ENCODE measurements around the gene GRIN2A.

GRIN2A gene

GRCh38 chr16:10130538-10130937 is 51.7 kb downstream of the GRIN2A start:
- no peak for DNase-seq (ENCODE audit: low spot score)

DNA sequence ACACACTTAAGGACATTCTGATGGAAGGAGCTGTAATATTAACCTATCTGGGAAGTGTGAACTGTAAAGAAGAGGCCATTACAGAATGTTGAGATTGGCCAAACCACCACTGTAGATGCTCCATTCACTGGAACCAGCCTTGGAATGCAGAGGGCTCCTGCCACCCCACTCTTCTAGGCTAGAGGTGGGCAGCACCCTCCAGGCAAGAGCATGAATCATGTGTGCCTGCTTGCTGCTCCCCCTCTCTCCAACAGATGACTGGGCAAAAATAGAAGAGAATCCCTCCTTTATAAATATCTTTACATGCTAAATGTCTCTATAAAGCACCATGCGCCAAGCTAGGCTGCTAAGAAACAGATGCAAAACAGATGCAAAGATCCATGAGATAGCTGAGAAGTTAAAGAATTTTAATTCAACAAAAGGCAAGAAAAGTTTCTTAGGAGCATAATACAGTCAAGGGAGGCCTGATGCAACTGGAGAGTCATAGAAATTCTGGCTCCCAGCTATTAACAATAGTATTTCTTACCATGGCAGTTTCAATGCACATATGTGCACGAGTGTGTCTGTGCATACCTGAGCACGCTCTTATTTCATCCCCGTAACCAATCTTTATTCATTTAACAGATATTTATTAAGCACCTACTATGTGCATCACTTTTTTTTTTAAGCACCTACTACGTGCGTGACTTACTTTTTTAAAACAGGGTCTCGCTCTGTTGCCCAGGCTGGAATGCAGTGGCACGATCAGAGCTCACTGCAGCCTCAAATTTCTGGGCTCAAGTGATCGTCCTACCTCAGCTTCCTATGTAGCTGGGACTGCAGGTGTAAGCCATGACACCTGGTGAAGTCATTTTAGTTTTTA is 53.6 kb downstream of the GRIN2A start:
- DNase-seq (ENCODE audit: low spot score): no peak

DNA sequence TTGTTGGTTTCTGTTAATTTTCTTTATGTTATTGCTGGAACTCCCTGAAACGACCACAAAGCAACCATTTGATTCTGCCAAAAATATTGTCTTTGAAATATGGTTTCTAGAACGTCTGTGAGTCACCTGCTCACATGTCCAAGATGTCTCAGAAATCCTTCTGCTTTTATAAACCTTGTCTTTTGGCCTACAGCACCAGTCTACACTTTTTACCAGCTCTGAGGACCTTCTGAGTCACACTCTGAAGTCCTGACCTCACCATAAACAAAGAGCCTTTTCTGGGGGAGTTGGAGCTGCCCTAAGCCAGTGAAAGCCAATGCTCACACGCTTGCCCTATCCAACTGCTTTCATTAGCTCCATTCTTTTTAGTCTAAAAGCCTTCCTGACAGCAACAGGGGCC is 55.5 kb downstream of the GRIN2A start:
- no peak for DNase-seq (ENCODE audit: low spot score)

DNA sequence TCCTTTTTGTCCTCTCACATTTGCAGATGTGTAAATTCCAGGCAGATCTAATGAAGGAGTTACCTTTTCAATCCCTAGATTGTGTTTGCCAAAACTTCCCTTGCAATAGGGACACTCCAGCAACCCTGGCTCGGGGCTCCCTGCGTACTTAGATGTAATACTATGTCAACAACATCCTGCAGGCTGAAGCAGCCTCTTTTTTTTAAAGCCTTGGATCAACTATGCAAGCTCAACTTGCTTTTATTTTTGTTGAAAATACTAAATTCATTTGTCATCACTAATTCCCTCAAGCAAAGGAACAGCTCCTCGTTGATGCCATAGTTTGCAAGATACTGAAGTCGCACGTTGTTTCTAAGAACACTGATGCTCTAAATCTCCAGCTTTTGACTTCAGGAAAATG is 59.1 kb downstream of the GRIN2A start:
- DNase-seq (ENCODE audit: low spot score): no peak

GRCh38 chr16:10122546-10122945 is 59.7 kb downstream of the GRIN2A start:
- DNase-seq (ENCODE audit: low spot score): no peak

DNA sequence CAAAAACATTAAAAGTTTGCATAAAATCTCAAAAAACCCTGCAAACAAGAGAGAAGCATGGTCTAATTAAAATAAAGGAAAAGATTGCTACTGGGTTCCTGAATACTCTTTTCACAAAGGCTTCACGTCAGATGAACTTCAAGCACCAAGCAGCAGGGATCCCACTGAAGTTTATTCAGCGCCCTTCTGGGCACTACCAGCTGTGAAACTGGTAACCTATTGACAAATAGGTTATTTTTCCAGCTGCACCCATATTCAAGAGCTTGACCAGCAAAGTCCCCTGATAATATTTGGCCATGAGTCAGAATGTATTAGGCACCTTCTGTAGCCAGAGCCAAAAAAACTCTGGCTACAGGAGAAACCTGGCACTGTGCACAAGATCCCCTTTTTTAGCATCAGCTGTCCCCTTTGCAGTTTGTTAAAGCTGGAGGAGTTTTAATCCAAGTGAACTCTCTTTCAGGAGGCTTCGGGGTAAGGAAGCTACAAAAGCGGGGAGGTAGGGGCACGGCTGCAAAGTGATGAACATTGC is 60.3 kb downstream of the GRIN2A start:
- DNase-seq (ENCODE audit: low spot score): peak; percentile 30

DNA sequence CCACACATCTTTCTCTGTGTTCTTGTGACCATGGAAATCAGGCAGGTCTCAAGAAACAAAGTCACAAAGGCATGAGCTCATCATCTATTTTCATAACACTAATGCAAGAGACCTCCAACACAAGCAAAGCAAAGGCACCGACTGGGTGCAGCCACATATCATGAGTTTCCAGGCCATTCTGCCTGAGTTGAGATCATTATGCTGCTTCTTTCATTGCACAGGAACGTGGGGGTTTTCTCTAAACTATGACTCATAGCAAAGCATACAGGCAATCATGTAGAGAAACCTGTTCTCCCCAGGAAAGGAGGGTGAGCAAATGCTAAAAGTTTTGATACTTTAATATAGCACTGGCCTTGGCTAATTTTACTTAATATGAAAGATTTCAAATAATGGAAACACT is 60.7 kb downstream of the GRIN2A start:
- no peak for DNase-seq (ENCODE audit: low spot score)

GRCh38 chr16:10120953-10121352 is 61.3 kb downstream of the GRIN2A start:
- DNase-seq (ENCODE audit: low spot score): no peak

- DNase-seq (ENCODE audit: low spot score): no peak
Measured at GRCh38 chr16:10114409-10114808, 67.8 kb downstream of the GRIN2A start.

DNA sequence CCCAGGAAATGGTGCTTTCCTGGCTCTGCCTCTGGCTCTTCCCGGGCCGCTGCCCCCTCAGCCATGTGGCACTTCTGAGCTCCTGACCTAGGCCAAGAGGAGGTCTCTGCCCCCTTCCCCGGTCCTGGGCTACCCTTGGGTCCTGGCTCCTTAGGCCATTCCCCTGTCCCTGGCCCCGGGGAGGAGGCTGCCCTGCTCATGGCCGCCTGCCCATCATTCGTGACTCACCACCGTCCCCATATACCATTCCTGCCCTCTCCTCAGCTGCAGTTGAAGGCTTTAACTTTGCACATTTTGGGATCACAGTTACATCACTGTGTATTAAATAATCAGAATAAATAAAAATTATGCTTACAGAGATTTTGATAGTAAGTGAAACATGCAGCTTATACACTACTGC is 69.0 kb downstream of the GRIN2A start:
- DNase-seq (ENCODE audit: low spot score): no peak

DNA sequence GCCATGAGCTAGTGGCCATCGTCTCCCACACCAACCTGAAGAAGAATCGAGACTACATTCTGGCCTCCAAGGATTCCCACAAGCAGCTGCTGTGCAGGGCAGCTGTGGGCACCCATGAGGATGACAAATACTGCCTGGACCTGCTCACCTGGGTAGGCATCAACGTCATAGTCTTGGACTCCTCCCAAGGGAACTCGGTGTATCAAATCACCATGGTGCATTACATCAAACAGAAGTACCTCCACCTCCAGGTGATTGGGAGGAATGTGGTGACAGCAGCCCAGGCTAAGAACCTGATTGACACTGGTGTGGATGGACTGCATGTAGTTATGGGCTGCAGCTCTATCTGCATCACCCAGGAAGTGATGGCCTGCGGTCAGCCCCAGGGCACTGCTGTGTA is 70.2 kb downstream of the GRIN2A start:
- no peak for DNase-seq (ENCODE audit: low spot score)

- DNase-seq (ENCODE audit: low spot score): no peak
Measured at GRCh38 chr16:10111156-10111761, 71.0 kb downstream of the GRIN2A start.

- no peak for DNase-seq (ENCODE audit: low spot score)
Measured at GRCh38 chr16:10110552-10110951, 71.7 kb downstream of the GRIN2A start.

GRCh38 chr16:10107081-10107480 is 75.1 kb downstream of the GRIN2A start:
- no peak for DNase-seq (ENCODE audit: low spot score)

- no peak for DNase-seq (ENCODE audit: low spot score)
Measured at GRCh38 chr16:10103700-10104099, 78.5 kb downstream of the GRIN2A start.

DNA sequence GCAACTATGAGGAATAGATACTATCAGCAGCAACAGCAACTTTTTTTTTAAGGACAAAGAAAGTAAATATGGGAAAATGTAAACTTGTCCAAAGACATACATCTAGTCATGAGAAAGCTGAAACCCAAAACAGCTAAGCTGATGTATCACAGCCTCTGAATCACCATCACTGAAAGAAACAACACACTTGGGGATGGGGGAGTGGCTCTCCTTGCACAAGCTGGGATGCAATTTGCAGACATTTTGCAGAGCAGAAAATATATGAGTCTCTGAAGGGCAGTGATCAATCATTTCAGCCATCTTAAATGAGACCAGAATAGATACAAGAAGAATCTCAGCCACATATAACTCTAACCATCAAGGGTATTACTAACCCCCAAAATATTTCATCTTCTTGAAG is 79.1 kb downstream of the GRIN2A start:
- no peak for DNase-seq (ENCODE audit: low spot score)

DNA sequence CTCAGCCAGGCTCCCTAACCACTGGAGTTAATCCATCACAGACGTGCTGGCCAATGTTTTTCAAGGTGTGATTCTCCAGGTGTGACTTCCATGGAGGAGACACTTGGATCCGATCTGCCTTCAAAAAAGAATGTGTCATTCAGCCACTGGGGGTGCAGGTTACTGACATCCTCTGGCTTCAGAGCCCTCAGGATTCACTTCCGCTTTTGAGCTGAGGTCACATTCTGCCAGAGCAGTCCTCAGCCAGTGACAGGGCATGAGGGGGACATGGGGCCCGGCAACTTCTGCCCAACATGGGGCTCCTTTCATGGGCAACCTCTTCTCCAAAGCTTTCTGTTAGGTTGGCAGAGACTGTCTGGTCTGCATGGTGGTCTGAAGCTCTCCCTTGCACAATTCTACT is 81.4 kb downstream of the GRIN2A start:
- no peak for DNase-seq (ENCODE audit: low spot score)

GRCh38 chr16:10098991-10099390 is 83.2 kb downstream of the GRIN2A start:
- DNase-seq (ENCODE audit: low spot score): no peak

DNA sequence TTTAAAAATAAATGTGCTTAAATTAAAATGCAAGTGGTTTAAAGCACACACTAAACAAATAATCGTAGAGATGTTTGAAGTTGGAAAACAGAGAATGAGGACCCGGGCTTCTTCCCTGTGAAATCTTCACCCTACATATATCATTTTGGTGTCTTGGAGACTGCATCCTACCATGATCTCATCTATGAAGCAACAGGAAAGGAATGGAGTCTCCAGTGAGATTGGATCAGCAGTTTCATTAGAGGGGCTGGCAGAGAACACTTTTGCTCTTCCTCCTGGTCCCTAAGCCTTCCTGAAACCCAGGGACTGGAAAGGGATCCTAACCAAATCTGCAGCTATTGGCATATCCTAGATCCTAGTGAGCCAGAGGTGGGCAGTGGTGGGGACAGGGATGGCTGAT is 85.0 kb downstream of the GRIN2A start:
- DNase-seq (ENCODE audit: low spot score): no peak

- no peak for DNase-seq (ENCODE audit: low spot score)
Measured at GRCh38 chr16:10093576-10093975, 88.7 kb downstream of the GRIN2A start.

GRCh38 chr16:10090816-10091215 is 91.4 kb downstream of the GRIN2A start:
- DNase-seq (ENCODE audit: low spot score): no peak

DNA sequence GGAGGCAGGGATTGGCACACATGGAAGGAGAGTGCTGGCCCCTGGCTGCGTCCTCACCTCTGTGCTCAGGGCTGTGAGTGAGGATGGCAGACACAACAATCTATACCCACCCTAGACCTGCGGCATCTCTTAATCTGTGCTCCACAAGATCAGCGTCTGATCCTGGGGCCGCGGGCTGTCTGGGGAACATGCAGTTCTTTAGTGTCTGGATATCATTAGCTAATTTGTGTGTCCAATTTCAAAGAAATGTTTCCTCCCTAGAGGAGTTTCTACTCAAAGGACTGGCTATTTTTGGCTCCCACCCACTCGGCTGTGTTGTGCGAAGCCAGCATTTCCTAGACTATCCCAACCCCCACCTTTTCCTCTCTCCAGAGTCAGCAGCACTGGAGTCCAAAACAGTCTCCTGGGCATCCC is 93.8 kb downstream of the GRIN2A start:
- peak; percentile 39 for DNase-seq (ENCODE audit: low spot score)

- no peak for DNase-seq (ENCODE audit: low spot score)
Measured at GRCh38 chr16:10087151-10087550, 95.1 kb downstream of the GRIN2A start.
